Adrenal gland (tissue), 5 donors: Measurements from ENCODE around the gene ANO10.

Experiments
- POLR2A ChIP-seq, 2 donors: fragments of 450-650 bp; IDR thresholded peaks; one replicate each; pipeline ENCODE4 v1.6.1; 2017; ENCODE audit warnings: antibody characterized with exemption in 2 of 2, mild to moderate bottlenecking in 2 of 2, moderate library complexity in 1 of 2
- TF ChIP-seq, protein P1 (sequence below), 6 experiments: fragments of 450-650 bp in 4 of 6; fragments of 200-600 bp in 2 of 6; sonication (generic) in 1 of 6; IDR thresholded peaks; 1 replicate in 5 of 6; 2 replicates in 1 of 6; pipeline versions ENCODE4 v1.5.1 to v1.8.0; 2016 to 2021; ENCODE audit warnings: antibody characterized with exemption in 6 of 6, mild to moderate bottlenecking in 2 of 6, moderate library complexity in 1 of 6
- donor health status: DM: no; HTN: no; CAD: no.

DNA sequence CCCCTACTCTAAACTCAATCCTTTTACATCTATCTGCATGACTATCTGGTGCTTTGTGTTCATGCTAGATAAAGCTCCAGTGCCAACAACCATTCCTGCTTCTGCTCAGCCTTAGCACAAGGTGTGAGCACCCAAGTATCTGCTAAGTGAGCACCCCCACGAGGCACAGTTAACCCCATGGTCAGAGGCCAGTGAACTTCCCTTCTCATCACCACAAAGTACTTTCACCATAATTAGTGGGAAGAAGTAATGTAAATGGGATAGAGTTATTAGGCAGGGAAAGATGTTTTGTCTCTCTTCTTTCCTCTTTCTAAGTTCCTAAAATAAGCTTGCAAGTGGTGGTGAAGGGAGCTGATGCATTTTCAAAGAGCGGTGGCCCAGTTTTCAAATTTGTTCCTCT is 96.4 kb downstream of the ANO10 start:
- TF ChIP-seq, protein P1, sequence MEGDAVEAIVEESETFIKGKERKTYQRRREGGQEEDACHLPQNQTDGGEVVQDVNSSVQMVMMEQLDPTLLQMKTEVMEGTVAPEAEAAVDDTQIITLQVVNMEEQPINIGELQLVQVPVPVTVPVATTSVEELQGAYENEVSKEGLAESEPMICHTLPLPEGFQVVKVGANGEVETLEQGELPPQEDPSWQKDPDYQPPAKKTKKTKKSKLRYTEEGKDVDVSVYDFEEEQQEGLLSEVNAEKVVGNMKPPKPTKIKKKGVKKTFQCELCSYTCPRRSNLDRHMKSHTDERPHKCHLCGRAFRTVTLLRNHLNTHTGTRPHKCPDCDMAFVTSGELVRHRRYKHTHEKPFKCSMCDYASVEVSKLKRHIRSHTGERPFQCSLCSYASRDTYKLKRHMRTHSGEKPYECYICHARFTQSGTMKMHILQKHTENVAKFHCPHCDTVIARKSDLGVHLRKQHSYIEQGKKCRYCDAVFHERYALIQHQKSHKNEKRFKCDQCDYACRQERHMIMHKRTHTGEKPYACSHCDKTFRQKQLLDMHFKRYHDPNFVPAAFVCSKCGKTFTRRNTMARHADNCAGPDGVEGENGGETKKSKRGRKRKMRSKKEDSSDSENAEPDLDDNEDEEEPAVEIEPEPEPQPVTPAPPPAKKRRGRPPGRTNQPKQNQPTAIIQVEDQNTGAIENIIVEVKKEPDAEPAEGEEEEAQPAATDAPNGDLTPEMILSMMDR (IDR thresholded peaks at IDR 0.05) = no peak
- TF ChIP-seq POLR2A (IDR thresholded peaks at IDR 0.05) = no peak
